Endometrium (tissue), 2 donors: ENCODE data around the gene SMIM35.

Experiments
- FAIRE-seq: peaks from 2 replicates; lab custom pipeline; 2012; peaks lifted over from hg19 to GRCh38; lab: Jason Lieb, UNC
- donor health status: control.
- donor health status: control.

The SMIM35 gene

DNA sequence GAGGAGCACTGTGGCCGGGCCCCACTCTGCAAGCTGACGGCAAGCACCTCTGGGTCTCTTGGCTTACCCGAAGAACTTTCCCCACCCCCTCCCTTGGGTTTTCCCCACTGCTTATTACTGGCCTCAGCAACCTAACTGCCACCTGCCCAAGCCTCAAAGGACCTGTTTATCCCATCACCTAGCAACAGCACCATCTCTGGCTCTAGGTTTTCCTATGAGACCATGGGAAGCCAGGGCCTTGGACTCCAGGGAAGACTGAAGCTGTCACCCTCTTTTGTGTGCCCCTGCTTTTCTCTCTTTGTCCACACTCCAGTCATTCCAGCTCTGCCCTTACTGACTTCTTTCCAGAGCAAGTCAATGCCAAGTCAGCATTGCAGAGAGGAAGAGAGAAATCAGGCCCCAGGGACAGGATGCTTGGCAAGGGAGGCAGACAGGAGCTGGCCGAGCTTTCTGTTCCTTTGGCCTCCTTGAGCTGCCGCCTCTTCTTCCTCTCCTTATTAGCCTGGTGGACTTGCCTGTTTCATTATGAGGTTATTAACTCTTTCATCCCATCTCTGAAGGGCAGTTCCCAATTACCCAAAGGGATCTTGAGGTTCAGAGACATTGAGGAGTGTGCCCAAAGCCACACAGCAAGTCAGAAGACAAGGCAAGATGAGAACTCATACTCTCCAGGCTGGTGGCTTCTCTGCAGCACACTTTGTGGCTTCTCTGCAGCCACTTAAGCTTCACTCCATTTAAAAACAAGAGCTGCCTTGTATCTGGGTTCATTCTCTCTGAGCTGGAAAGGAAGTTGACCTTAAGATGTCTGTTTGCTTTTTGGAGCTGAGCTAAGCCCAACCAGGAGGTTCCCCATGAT, at the start of gene SMIM35:
TSS of gene SMIM35 (minus strand) at position 51 of the 856 bp plus-strand sequence. CDS start 206 bp downstream, outside the sequence.
- no peak for FAIRE-seq

DNA sequence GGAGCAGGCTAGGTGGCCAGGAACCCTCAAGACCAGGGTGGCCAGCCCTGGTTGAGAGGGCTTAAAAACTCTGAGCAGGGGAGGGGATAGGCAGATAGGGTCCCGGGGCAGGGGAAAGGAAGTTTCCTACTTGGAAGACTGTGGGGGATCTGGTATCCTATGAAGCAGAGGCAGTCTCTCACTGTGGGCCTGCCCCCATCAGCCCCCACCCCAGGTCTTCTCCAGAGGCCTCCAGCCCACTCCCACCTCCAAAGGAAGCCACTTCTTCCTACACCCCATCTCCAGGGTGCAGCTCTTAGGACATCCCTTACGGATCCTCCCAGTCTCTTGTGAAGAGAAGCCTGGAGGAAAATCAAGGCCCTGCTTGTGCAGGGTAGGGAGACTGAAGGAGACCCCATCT, 49.6 kb upstream of the SMIM35 start:
- no peak for FAIRE-seq

DNA sequence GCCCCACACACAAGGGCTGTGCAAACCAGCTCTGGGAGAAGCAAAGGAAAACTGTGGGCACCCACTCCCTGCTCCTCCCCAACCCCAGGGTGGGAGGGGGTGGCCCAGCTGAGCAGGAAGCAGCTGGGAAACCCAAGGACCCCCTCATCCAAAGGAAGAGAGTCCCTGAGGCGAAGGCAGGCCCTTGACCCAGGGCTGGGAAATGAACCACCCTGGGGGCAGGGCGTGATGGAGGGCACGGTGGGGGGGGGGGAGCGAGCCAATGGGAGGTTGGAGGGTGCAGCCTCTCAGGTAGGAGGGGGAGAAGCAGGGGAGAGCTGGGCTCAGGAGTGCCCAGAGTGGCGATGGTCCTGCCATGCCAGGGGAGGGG, 49.0 kb upstream of the SMIM35 start:
- no peak for FAIRE-seq

DNA sequence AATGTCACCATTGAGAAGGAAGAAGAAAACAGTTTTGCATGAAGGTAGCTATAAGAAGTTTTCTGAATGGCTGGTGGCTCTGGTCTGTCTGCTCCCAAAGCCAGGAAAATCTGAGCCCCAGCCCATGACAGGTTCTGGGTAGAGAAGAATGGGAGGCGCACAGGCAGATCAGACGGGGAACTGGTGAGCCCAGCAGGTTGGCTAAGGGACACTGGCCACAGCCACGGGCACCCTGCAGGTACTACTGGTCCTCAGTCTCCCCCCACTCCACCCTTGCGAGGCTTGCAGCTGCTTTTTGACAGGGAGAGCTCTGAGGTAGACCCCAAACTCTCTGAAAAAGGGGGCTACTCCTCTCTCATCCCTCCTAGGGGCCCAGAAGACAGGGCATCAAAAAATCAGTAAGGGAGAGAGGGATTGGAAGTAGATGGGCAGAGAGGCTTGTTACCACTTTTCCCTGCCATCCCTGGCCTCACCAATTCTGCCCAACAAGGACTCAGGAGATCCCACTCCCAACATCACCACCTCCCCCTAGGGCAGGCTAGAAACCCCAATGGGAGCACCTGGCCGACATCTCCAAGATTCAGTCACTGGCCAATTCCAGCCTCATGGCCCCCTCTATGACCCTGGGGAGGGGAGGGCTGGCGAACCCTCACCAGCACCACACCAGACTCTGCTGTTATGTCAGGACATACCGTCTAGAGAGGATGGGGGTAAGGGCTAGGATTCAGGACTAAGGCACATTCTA, 48.5 kb upstream of the SMIM35 start:
- no peak for FAIRE-seq

DNA sequence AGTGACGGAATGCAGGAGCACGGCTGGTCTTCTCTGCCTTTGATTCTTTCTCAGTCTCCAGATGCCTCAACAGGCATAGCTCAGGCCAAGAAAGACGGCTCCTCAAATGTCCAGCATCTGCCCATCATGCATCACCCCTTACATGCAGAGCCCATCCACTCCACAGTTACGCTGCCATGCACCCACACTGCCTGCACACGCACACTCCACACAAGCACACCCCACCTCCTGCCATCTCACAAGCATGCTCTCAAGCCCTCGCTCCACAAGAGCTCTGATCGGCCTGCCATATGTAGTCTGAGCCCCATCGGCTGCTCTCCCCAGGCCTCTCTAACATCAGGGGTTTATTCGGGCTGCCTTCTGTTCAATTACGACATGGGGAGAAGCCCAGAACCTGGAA, 47.1 kb upstream of the SMIM35 start:
- no peak for FAIRE-seq

DNA sequence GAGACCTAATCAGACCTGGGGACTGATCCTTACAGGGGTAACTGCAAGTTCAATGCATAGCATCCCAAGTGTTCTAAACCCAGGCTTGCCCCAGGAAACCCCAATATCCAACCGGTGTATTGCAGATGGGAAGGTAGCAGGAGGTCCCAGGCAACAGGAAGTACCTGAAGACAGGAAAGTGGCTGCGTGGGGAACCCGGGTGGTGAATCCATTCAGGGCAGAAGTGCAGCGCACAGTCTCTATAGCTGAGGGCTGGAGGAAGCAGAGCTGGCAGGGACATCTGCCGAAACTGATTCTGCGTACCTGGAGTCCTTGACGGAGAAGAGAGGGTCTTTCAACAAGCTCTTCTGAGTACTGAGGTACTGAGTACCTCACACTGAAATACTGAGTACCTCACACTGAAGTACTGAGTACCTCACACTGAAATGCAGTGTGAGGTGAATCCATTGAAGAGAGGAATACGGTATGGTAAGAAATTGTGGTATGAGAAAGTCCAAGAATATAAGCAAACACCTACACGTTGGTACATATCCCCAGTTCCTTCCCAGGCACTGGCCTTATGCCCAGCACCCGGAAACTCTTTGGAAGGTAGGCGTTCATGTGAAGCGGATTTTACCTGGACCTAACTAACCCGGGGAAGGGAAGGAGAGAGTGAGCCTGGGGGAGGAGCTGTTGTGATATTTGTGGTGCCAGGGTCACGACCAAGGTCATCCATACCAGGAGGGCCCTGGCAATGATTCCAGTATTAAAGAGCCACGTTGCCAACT, 45.8 kb upstream of the SMIM35 start:
- no peak for FAIRE-seq

DNA sequence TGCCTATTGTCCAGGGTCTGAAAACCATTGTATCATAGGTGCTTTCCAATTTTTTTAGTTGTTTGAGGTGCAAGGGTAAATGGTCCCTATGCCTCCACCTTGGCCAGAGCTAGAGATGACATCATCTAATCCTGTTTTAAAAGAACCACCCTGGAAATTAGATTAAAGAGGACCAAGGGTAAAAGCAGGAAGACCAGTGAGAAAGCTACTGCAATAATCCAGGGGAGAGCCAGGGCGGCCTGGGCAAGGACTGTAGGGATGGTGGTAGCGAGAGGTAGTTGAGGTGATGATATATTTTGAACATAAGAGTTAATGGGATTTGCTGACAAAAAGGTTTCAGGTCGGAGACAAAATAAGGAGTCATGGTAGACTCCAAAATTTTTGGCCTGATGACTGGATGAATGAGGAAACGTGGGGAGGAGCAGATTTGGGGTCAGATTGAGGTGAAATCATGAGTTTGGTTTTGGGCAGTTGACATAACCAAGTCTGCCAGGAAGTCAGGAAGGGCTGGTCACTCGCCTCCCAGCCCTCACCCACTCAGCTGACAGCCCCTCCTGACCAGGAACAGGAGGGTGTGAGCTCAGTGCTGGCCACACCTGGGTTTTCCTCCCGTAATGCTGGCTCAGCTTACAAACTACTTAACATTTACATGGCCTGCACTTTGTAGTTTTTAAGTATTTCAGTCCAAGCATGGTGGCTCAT, 42.9 kb upstream of the SMIM35 start:
- no peak for FAIRE-seq

DNA sequence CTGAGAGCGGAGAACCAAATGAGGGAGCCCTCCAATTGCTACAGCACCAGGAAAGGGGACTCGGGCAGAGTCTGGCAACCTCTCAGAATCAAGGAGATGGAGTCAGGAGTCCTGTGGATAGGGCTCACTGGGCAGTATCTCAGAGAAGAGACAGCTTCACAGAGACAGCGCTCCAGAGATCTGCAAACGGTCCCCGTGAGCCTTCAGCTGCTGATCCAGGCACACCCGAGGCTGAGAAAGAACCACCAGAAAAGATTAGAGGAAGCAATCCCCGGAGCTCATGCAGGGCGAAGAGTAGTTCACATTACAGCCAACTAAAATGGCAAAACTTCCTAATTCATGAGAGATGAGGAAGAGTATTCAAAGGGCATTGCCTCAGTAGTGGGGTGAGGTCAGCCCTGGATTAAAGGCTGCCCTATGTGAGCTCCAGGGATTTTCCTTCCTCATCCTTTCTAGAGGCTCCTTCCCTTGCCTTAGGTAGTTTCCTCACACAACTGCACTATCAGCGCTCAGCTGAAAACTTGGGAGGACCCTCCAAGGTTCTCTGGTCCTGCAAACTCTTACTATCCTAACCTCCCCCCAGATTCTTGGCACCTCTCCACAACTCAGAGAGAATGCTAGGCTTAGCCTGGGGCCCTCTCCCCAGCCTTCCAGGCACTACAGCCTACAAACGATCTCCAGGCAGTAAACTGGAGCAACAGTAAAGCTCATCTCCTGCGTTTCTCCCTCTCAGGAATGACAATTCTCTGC, 42.1 kb upstream of the SMIM35 start:
- no peak for FAIRE-seq

DNA sequence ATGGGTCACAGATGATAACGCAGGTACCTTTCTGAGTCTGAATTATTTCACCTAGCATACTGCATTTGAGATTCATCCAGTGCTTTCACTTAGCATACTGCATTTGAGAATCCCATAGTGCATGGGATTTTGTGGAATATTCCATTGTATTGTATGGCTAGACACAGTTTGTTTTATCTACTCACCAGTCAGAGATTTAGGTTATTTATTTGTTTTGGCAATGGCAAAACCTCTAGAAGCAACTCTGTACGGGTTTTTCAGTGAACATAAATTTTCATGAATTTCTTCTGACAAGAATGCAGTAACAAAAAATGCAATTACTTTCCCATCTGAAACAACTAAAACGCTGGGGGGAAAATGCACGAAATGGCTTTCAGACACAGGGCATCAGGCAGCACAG, 41.5 kb upstream of the SMIM35 start:
- no peak for FAIRE-seq

DNA sequence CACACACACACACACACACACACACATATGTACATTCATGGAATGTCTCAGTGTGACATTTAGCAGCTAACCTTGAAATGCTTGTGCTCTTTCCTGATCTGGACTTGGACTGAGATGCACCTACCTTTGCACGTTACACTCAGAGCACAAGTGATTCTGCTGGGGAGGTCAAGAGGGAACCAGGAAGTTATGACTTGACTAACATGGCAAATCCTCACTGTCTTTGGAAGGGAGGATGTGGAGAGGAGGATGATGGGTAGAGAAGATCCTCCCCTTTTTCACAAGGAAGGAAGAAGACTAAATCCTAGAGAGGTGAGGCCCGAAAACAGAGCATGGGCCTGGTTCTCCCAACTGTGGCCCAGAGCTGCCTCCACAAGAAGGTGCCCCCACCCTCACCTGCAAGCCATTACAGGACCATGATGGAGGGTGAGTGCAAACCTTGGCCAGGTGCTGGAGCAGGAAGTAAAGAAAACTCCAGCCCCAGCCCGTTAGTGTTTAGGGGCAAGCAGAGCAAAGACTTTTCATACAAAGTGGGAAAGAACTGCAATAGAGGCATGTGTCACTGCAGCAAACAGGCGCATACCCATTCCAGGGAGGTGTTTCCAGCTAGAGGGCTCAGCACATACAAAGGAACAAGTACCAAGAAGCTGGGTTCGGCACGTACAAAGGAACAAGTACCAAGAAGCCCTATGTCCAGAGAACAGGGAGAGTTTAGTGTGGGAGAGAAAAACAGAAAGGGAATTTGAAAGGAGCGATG, 39.5 kb upstream of the SMIM35 start:
- no peak for FAIRE-seq

DNA sequence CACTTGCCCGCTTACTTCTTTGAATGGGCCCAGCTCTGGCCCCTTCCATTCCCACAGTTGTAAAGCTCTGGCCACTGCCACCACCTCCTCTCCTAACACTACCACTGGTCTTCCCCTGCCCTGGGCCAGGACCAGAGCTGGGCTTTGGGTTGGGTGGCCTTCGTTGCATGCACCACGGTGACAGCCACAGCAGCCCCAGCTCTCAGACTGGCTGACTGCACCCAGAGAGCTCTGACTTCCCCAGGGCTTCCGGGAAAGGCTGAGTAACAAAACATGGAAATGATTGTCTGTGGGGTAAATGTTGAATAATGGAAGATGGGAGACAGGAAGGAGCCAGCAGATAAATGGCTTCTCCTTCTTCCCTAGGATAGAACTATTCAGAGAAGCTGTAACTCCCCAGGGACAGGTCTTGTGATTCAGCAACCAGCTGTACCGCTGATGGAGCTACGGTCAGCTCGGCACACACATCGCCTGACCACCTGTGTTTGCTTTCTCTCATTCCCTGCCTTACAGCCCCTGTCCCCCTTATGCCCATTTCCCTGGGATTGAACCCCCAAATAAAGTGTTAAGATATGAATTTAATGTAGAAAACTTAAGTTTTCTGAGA, 38.3 kb upstream of the SMIM35 start:
- no peak for FAIRE-seq

DNA sequence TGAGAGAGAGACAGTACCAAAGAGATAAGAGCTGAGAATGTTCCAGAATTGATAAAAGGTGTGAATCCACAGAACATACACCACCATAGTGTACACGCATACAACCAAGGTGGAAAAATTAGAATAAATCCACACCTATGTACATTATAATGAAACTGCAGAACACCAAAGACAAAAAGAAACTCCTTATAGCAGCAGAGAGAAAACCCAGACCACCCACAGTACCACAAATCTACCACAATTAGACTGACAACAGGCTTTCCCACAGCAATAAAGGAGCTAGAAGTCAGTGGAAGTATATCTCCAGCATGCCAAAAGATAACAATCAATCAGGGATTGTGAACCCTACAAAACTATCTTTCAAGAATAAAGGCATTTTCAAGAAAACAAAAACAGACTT, 34.0 kb upstream of the SMIM35 start:
- FAIRE-seq, result no peak

DNA sequence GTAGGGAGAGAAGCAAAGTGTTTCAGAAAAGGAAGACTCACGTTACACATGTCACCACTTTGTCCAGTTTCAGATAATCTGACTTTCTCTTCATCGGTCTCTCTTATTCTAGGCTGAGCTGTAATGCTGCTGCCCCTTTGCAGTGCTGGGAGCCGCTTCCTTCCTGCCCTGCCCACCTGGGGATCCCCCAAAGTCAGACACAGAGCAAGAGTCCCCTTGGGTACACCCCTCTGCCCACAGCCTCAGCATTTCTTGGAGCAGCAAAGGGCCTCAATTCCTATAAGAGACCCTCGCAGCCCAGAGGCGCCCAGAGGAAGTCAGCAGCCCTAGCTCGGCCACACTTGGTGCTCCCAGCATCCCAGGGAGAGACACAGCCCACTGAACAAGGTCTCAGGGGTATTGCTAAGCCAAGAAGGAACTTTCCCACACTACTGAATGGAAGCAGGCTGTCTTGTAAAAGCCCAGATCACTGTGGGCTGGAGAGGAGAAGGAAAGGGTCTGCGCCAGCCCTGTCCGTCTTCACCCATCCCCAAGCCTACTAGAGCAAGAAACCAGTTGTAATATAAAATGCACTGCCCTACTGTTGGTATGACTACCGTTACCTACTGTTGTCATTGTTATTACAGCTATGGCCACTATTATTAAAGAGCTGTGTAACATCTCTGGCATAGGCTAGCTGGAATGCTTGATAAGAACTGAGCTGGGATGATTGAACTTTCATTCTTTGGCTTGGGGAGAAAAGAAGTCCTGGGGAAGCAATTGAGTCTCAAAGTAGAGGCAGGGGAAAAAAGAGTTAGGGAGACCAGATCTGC, 31.2 kb upstream of the SMIM35 start:
- no peak for FAIRE-seq

DNA sequence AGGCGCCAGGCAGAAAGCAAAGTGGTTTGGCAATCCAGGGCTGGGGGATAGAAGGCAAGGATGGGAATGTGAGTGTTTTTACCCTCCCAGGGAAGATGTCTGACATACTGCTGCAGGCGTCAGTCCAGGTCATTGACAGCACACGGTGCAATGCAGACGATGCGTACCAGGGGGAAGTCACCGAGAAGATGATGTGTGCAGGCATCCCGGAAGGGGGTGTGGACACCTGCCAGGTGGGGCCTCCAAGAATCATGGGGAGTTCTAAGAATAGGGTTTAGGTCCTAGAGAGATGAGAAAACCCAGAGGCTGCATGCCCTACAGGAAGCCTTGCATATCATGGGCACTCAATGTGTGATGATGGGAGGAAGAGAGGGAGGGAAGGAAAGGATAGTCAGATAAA, 28.3 kb upstream of the SMIM35 start:
- FAIRE-seq, result no peak

DNA sequence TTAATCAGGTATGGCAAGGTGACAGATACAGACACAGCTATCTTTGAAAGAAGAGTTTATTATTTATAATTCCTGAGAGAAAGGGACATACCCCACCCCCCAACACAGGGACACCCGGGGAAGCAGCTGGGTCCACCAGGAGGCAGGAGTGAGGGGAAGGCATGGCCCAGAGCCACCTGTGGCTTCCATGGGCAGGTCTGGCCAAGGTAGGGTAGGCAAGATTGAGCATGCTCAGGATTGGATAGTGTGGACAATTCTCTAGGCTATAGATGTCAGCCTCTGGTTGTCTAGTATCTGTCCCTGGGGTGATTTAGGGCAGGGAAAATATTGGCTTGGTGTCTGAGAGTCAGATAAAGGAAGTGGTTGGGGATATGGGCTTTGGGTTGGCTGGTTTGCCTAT, 27.5 kb upstream of the SMIM35 start:
- FAIRE-seq, result no peak

DNA sequence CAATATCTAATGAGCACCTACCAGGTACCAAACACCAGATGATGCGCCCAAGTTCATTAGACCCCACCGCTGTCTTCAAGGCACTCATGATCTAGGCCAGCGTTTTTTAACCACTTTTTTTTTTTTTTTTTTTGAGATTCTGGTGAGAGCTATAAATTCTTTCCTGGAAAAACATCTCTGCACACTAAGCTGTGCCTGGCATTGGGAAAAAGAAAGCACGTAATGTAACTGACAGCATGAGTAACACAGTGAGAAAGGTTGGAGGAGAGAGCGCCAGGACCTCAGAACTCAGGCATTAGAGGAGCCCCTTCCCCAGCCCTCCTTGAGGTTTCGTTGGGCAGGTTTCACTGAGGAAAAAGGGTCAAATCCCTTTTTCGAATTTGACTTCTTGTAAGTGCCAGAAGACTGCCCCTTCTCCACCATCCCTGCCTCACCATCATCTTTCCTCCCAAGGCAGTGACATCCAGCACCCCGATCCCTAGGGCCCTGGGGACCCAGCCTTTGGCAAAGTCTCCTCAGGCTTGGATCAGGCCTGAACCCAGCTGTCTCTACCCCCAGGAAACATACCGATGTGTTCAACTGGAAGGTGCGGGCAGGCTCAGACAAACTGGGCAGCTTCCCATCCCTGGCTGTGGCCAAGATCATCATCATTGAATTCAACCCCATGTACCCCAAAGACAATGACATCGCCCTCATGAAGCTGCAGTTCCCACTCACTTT, 26.1 kb upstream of the SMIM35 start:
- no peak for FAIRE-seq

DNA sequence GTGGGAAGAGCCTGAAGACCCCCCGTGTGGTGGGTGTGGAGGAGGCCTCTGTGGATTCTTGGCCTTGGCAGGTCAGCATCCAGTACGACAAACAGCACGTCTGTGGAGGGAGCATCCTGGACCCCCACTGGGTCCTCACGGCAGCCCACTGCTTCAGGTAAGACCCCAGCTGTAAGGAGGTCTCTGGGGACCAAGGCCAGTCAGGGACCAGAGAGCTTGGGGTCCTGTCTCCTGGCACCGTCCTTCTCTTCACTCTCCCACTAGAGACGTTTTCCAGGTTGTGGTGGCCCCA, 24.9 kb upstream of the SMIM35 start:
- FAIRE-seq, result no peak

DNA sequence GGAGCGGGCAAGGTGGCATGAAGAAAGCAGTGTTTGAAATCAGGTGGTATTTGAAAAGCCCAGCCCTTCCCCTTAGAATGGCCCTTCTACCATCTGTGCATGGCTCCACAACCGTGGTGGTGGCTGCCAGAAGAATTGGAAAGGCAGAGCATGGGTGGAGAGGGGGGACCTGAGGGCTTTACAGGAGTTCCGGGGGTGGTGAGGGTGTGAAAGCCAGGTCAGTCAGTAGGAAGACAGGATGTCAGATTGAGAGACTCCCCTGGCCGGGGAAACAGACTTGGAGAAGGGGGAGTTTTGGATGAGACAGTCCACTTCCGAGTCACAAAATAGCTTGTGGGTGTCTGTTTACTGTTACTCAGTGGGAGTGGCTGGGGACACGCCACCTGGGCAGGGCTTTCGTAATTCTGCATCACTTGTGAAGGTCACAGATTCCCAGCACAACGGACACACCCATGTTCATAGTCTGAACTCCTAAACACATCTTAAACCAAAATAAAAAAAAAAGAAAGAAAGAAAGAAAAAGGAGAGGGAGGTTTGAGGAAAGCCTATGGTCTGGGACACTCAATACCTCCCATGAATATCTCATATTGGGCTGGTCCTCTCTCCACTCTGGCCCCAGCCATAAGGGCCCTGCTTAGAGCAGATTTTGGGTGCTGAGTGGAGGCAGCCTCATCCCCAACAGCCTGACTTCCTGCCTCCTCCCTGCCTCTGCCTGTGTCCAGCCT, 24.4 kb upstream of the SMIM35 start:
- no peak for FAIRE-seq
